AG04450 (cell line): ENCODE results near the gene LSM10. TPM values are rescaled to one million over a fixed set of nuclear protein-coding genes. Genes with fewer than 3 reads are reported as not detected.

Experiments
- CTCF ChIA-PET: fragments of 300-600, 350-600 bp; formaldehyde crosslinking; extraction: SDS; loops from one replicate; lab custom pipeline; 2022; ENCODE audit warnings: antibody characterized with exemption, inconsistent platforms; lab: Charles Lee
- POLR2A ChIA-PET: fragments of 350-600 bp; formaldehyde crosslinking; extraction: SDS; loops from one replicate; lab custom pipeline; 2021; ENCODE audit warnings: antibody characterized with exemption, inconsistent platforms; lab: Yijun Ruan, JAX
- DNase-seq: peaks from one replicate; pipeline ENCODE4 v3.0.0-alpha.2; 2011; ENCODE audit warnings: low read depth, low spot score
- H3K27ac ChIP-seq: one replicate; pipeline ENCODE4 v1.5.1; 2012; ENCODE audit warnings: low read depth, low read length, control low read depth
- H3K27me3 ChIP-seq: one replicate; pipeline ENCODE4 v1.6.0; 2012; ENCODE audit warnings: low read length; ENCODE audit not compliant: control insufficient read depth, insufficient read depth
- H3K4me3 ChIP-seq: 2 replicates; pipeline ENCODE4 v1.5.1; 2011; ENCODE audit warnings: mild to moderate bottlenecking, low read depth, low read length, control low read depth
- H3K9me3 ChIP-seq: 2 replicates; pipeline ENCODE4 v1.5.1; 2012; ENCODE audit warnings: low read length; ENCODE audit not compliant: control insufficient read depth, insufficient read depth
- CTCF ChIP-seq: IDR thresholded peaks from 2 replicates; pipeline ENCODE4 v1.5.1; 2011; ENCODE audit warnings: low read depth, low read length, control low read depth, inconsistent platforms
- polyA plus RNA-seq: library from polyadenylated mRNA; depleted of rRNA; stranded (reverse); fragments of >200 nt; gene quantifications from 2 replicates; pipeline ENCODE4 v1.2.3, GENCODE V29; 2011

LSM10 gene
- polyA plus RNA-seq, 1 experiment: 50.8 TPM

GRCh38 chr1:36381405-36381804, 16.3 kb downstream of the LSM10 start:
- no peaks in the 10 kb centered on the region for H3K27me3 ChIP-seq
- no peak overlapping the region for H3K27ac ChIP-seq
- H3K4me3 ChIP-seq: no peak overlapping the region
- no peak for TF ChIP-seq CTCF
- ChIA-PET POLR2A (no interaction called here), CTCF (interaction anchor here (1.5 to 3.6 kb wide), 2 partner anchors 13 to 96 kb away, joined by 6 to 17 read pairs; no protein-coding TSS in a partner anchor)
- H3K9me3 ChIP-seq: no peaks in the 10 kb centered on the region; the same call in 1 of the 2 replicates
- no peak for DNase-seq

- no peak for DNase-seq
- TF ChIP-seq CTCF: no peak
- H3K9me3 ChIP-seq: no peaks in the 10 kb centered on the region; the same call in 1 of the 2 replicates
- no peak overlapping the region for H3K4me3 ChIP-seq
- H3K27me3 ChIP-seq: no peaks in the 10 kb centered on the region
- ChIA-PET CTCF (interaction anchor here (1.3 to 3.6 kb wide), 2 partner anchors 12 to 38 kb away, joined by 4 to 17 read pairs; no protein-coding TSS in a partner anchor), POLR2A (no interaction called here)
- H3K27ac ChIP-seq: no peak overlapping the region
These were observed 16.9 kb downstream of the LSM10 start for GRCh38 chr1:36380782-36381181.

GRCh38 chr1:36380143-36380619, 17.5 kb downstream of the LSM10 start:
- DNase-seq: no peak
- no peak for TF ChIP-seq CTCF
- no peak overlapping the region for H3K4me3 ChIP-seq
- ChIA-PET CTCF (interaction anchor here (1.3 to 3.6 kb wide), 2 partner anchors 11 to 37 kb away, joined by 4 to 17 read pairs; no protein-coding TSS in a partner anchor), POLR2A (no interaction called here)
- H3K27ac ChIP-seq: no peak overlapping the region
- H3K27me3 ChIP-seq: no peaks in the 10 kb centered on the region
- H3K9me3 ChIP-seq: no peaks in the 10 kb centered on the region; the same call in 1 of the 2 replicates

GRCh38 chr1:36377791-36378492, 19.8 kb downstream of the LSM10 start:
- no peak for DNase-seq
- H3K27me3 ChIP-seq: no peaks in the 10 kb centered on the region
- POLR2A ChIA-PET: no interaction called here
- H3K4me3 ChIP-seq: no peak overlapping the region
- no peak overlapping the region for H3K27ac ChIP-seq
- CTCF ChIA-PET: interaction anchor here (3.1 kb wide), 1 partner anchor 9 kb away, joined by 21 read pairs; no protein-coding TSS in a partner anchor
- TF ChIP-seq CTCF: no peak
- H3K9me3 ChIP-seq: no peaks in the 10 kb centered on the region

- CTCF ChIA-PET: interaction anchor here (0.6 to 1.0 kb wide), 2 partner anchors 11 to 48 kb away, joined by 3 to 6 read pairs; no protein-coding TSS in a partner anchor
- no peak for DNase-seq
- Histone ChIP-seq H3K4me3 (no peak overlapping the region), H3K27me3 (no peaks in the 10 kb centered on the region), H3K9me3 (no peaks in the 10 kb centered on the region), H3K27ac (peak overlapping the region; percentile 97)
- POLR2A ChIA-PET: interaction anchor here (0.7 to 1.5 kb wide), 2 partner anchors 14 to 18 kb away, joined by 9 to 13 read pairs; no protein-coding TSS in a partner anchor
- no peak for TF ChIP-seq CTCF
These were observed 25.1 kb downstream of the LSM10 start for GRCh38 chr1:36372617-36373016.
